HEK293 (cell line): ENCODE results near the gene ACTRT2.

Experiments used
- CTCF ChIA-PET: fragments of 350-600 bp; formaldehyde crosslinking; extraction: SDS; loops from one replicate; lab custom pipeline; 2021; ENCODE audit warnings: antibody characterized with exemption; lab: Yijun Ruan, JAX
- POLR2A ChIA-PET: fragments of 300-600 bp; formaldehyde crosslinking; extraction: SDS; loops from one replicate; lab custom pipeline; 2020; ENCODE audit warnings: antibody characterized with exemption, inconsistent platforms; lab: Yijun Ruan, JAX
- H3K27ac ChIP-seq: fragments of 200-500 bp; sonication (Bioruptor generic); 2 replicates; pipeline ENCODE4 v1.5.1; 2014; ENCODE audit warnings: low read depth, low read length, control low read depth, inconsistent platforms; ENCODE audit errors: extremely low read depth
- H3K36me3 ChIP-seq, 2 experiments: fragments of 200-500 bp in 1 of 2; sonication (Bioruptor generic) in 1 of 2; 1 replicate in 1 of 2; 2 replicates in 1 of 2; pipeline ENCODE4 v1.5.1; 2014 to 2017; ENCODE audit warnings: inconsistent platforms in 2 of 2, low read length in 2 of 2; ENCODE audit not compliant: control insufficient read depth in 2 of 2, insufficient read depth in 1 of 2
- H3K4me1 ChIP-seq: fragments of 200-500 bp; sonication (Bioruptor generic); 2 replicates; pipeline ENCODE4 v1.5.1; 2014; ENCODE audit warnings: mild to moderate bottlenecking, low read length, inconsistent platforms; ENCODE audit not compliant: control insufficient read depth, insufficient read depth
- H3K4me3 ChIP-seq: 2 replicates; pipeline ENCODE4 v1.5.1; 2011; ENCODE audit warnings: low read depth, mild to moderate bottlenecking, control low read depth, low read length, moderate library complexity
- H3K9me3 ChIP-seq: fragments of 200-500 bp; sonication (Bioruptor generic); 2 replicates; pipeline ENCODE4 v1.5.1; 2014; ENCODE audit warnings: low read depth, low read length, inconsistent platforms; ENCODE audit not compliant: control insufficient read depth, insufficient read depth
- BCL11B ChIP-seq: fragments of 450-650 bp; formaldehyde crosslinking; IDR thresholded peaks from 2 replicates; pipeline ENCODE4 v1.5.1; 2016; ENCODE audit warnings: low read depth, missing biosample characterization, missing genetic modification characterization
- GLIS2 ChIP-seq: fragments of 450-650 bp; formaldehyde crosslinking; IDR thresholded peaks from 2 replicates; pipeline ENCODE4 v1.5.1; 2016; ENCODE audit warnings: missing biosample characterization, missing genetic modification characterization
- INSM2 ChIP-seq: fragments of 450-650 bp; formaldehyde crosslinking; IDR thresholded peaks from 2 replicates; pipeline ENCODE4 v1.5.1; 2016; ENCODE audit warnings: missing biosample characterization, missing genetic modification characterization
- MYNN ChIP-seq: fragments of 450-650 bp; formaldehyde crosslinking; IDR thresholded peaks from 2 replicates; pipeline ENCODE4 v1.5.1; 2016; ENCODE audit warnings: missing biosample characterization, missing genetic modification characterization, borderline replicate concordance
- PRDM1 ChIP-seq: fragments of 450-650 bp; formaldehyde crosslinking; IDR thresholded peaks from 2 replicates; pipeline ENCODE4; 2016; ENCODE audit warnings: missing biosample characterization, missing genetic modification characterization
- YY1 ChIP-seq: fragments of 450-650 bp; formaldehyde crosslinking; IDR thresholded peaks from 2 replicates; pipeline ENCODE4 v1.5.1; 2018; ENCODE audit warnings: missing biosample characterization, missing genetic modification characterization
- ZBTB21 ChIP-seq: fragments of 450-650 bp; formaldehyde crosslinking; IDR thresholded peaks from 2 replicates; pipeline ENCODE4 v1.5.1; 2017; ENCODE audit warnings: missing biosample characterization, missing genetic modification characterization
- ZFHX2 ChIP-seq: fragments of 450-650 bp; formaldehyde crosslinking; conservative IDR thresholded peaks from 2 replicates; pipeline ENCODE4 v1.5.1; 2016; ENCODE audit warnings: missing biosample characterization, missing genetic modification characterization
- ZFP37 ChIP-seq: fragments of 450-650 bp; formaldehyde crosslinking; IDR thresholded peaks from 2 replicates; pipeline ENCODE4 v1.5.1; 2016; ENCODE audit warnings: missing biosample characterization, missing genetic modification characterization
- ZNF132 ChIP-seq: fragments of 450-650 bp; formaldehyde crosslinking; IDR thresholded peaks from 2 replicates; pipeline ENCODE4 v1.5.1; 2017; ENCODE audit warnings: missing biosample characterization, missing genetic modification characterization, borderline replicate concordance
- ZNF148 ChIP-seq: fragments of 450-650 bp; formaldehyde crosslinking; IDR thresholded peaks from 2 replicates; pipeline ENCODE4 v1.5.0; 2017; ENCODE audit warnings: missing biosample characterization, missing genetic modification characterization, borderline replicate concordance
- ZNF157 ChIP-seq: fragments of 450-650 bp; formaldehyde crosslinking; IDR thresholded peaks from 2 replicates; pipeline ENCODE4 v1.5.1; 2016; ENCODE audit warnings: missing biosample characterization, missing genetic modification characterization
- ZNF175 ChIP-seq: fragments of 450-650 bp; formaldehyde crosslinking; IDR thresholded peaks from 2 replicates; pipeline ENCODE4 v1.5.1; 2016; ENCODE audit warnings: missing biosample characterization, missing genetic modification characterization
- ZNF214 ChIP-seq: fragments of 450-650 bp; formaldehyde crosslinking; IDR thresholded peaks from 2 replicates; pipeline ENCODE4 v1.5.1; 2017; ENCODE audit warnings: missing biosample characterization, mild to moderate bottlenecking, missing genetic modification characterization, borderline replicate concordance
- ZNF324 ChIP-seq: fragments of 450-650 bp; formaldehyde crosslinking; IDR thresholded peaks from 2 replicates; pipeline ENCODE4 v1.5.1; 2016; ENCODE audit warnings: missing biosample characterization, missing genetic modification characterization
- ZNF416 ChIP-seq: fragments of 450-650 bp; formaldehyde crosslinking; IDR thresholded peaks from 2 replicates; pipeline ENCODE4 v1.5.1; 2016; ENCODE audit warnings: missing biosample characterization, missing genetic modification characterization
- ZNF426 ChIP-seq: fragments of 450-650 bp; formaldehyde crosslinking; IDR thresholded peaks from 2 replicates; pipeline ENCODE4 v1.5.1; 2017; ENCODE audit warnings: missing biosample characterization, missing genetic modification characterization, mild to moderate bottlenecking, inconsistent platforms, moderate library complexity
- ZNF549 ChIP-seq: fragments of 450-650 bp; IDR thresholded peaks from 2 replicates; pipeline ENCODE4 v1.5.1; 2018; ENCODE audit warnings: missing biosample characterization, missing genetic modification characterization, mild to moderate bottlenecking, inconsistent platforms, moderate library complexity
- ZNF658 ChIP-seq: fragments of 450-650 bp; formaldehyde crosslinking; IDR thresholded peaks from 2 replicates; pipeline ENCODE4; 2016; ENCODE audit warnings: missing biosample characterization, missing genetic modification characterization
- ZNF843 ChIP-seq: fragments of 450-650 bp; formaldehyde crosslinking; IDR thresholded peaks from 2 replicates; pipeline ENCODE4 v1.5.1; 2016; ENCODE audit warnings: missing biosample characterization, missing genetic modification characterization
- ZSCAN23 ChIP-seq: fragments of 450-650 bp; formaldehyde crosslinking; IDR thresholded peaks from 2 replicates; pipeline ENCODE4 v1.5.1; 2016; ENCODE audit warnings: missing biosample characterization, missing genetic modification characterization
- TF ChIP-seq, protein P1 (sequence below): fragments of 450-650 bp; formaldehyde crosslinking; IDR thresholded peaks from 2 replicates; pipeline ENCODE4 v1.5.1; 2016; ENCODE audit warnings: missing biosample characterization, missing genetic modification characterization
- TF ChIP-seq, protein P2 (sequence below): fragments of 450-650 bp; formaldehyde crosslinking; IDR thresholded peaks from 2 replicates; pipeline ENCODE4 v1.5.1; 2016; ENCODE audit warnings: missing biosample characterization, missing genetic modification characterization, low read depth
- TF ChIP-seq, protein P3 (sequence below): fragments of 450-650 bp; formaldehyde crosslinking; IDR thresholded peaks from 2 replicates; pipeline ENCODE4 v1.5.1; 2016; ENCODE audit warnings: missing biosample characterization, missing genetic modification characterization
- TF ChIP-seq, protein P4 (sequence below): fragments of 450-650 bp; formaldehyde crosslinking; IDR thresholded peaks from 2 replicates; pipeline ENCODE4 v1.5.1; 2017; ENCODE audit warnings: missing biosample characterization, mild to moderate bottlenecking, missing genetic modification characterization, moderate library complexity

The ACTRT2 gene

DNA sequence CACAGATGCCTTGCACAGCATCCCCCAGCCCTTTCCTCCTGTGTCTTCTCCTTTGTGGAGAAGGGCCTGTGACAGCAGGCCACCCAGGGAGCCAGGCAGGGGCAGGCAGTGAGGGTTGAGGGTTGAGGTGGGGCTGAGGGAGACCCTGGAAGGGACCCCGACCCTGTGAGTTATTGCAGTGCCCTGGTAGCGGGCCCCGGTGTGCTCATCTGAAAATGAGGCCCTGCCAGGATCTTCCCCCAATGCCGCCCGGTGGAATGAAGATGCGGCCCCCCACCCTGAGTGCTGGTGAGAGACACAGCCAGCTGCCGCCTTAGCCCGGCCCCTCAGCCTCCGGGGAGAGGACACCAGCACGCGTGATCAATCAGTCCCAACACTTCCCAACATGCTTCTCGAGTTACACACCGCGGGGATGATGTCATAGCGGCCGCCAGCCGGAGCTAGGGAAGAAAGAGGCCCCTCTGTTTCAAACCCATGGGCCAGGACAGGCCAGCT is 36.2 kb upstream of the ACTRT2 start:
- no peaks in the 10 kb centered on the region for H3K4me1 ChIP-seq
- no peak overlapping the region for H3K4me3 ChIP-seq
- CTCF ChIA-PET, result no interaction called here
- POLR2A ChIA-PET, result no interaction called here
- H3K36me3 ChIP-seq, result no peaks in the 10 kb centered on the region
- no peaks in the 10 kb centered on the region for H3K9me3 ChIP-seq
- no peak overlapping the region for H3K27ac ChIP-seq
- TF ChIP-seq YY1 (tag by site-specific recombination), result no peak
- TF ChIP-seq ZFHX2, result no peak
- no peak for TF ChIP-seq ZFP37 (tag by site-specific recombination)
- TF ChIP-seq, protein P1, sequence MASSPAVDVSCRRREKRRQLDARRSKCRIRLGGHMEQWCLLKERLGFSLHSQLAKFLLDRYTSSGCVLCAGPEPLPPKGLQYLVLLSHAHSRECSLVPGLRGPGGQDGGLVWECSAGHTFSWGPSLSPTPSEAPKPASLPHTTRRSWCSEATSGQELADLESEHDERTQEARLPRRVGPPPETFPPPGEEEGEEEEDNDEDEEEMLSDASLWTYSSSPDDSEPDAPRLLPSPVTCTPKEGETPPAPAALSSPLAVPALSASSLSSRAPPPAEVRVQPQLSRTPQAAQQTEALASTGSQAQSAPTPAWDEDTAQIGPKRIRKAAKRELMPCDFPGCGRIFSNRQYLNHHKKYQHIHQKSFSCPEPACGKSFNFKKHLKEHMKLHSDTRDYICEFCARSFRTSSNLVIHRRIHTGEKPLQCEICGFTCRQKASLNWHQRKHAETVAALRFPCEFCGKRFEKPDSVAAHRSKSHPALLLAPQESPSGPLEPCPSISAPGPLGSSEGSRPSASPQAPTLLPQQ (tag by site-specific recombination), result no peak; the same call in 1 of the 2 replicates
- peak; percentile 65 for TF ChIP-seq ZBTB21 (tag by site-specific recombination)
- no peak for TF ChIP-seq ZNF132 (tag by site-specific recombination)
- TF ChIP-seq GLIS2 (tag by site-specific recombination), result peak; percentile 40; the same call in 1 of the 2 replicates
- TF ChIP-seq ZNF416 (tag by site-specific recombination), result no peak
- no peak for TF ChIP-seq ZNF157 (tag by site-specific recombination)
- TF ChIP-seq ZNF148 (tag by site-specific recombination), result no peak
- no peak for TF ChIP-seq ZNF214 (tag by site-specific recombination)
- TF ChIP-seq, protein P2, sequence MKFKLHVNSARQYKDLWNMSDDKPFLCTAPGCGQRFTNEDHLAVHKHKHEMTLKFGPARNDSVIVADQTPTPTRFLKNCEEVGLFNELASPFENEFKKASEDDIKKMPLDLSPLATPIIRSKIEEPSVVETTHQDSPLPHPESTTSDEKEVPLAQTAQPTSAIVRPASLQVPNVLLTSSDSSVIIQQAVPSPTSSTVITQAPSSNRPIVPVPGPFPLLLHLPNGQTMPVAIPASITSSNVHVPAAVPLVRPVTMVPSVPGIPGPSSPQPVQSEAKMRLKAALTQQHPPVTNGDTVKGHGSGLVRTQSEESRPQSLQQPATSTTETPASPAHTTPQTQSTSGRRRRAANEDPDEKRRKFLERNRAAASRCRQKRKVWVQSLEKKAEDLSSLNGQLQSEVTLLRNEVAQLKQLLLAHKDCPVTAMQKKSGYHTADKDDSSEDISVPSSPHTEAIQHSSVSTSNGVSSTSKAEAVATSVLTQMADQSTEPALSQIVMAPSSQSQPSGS (tag by site-specific recombination), result peak; percentile 92
- TF ChIP-seq INSM2 (tag by site-specific recombination), result no peak
- 0 out of 2 replicates have a peak, but pooled peaks have one; percentile 41 for TF ChIP-seq ZNF324 (tag by site-specific recombination)
- TF ChIP-seq, protein P3, sequence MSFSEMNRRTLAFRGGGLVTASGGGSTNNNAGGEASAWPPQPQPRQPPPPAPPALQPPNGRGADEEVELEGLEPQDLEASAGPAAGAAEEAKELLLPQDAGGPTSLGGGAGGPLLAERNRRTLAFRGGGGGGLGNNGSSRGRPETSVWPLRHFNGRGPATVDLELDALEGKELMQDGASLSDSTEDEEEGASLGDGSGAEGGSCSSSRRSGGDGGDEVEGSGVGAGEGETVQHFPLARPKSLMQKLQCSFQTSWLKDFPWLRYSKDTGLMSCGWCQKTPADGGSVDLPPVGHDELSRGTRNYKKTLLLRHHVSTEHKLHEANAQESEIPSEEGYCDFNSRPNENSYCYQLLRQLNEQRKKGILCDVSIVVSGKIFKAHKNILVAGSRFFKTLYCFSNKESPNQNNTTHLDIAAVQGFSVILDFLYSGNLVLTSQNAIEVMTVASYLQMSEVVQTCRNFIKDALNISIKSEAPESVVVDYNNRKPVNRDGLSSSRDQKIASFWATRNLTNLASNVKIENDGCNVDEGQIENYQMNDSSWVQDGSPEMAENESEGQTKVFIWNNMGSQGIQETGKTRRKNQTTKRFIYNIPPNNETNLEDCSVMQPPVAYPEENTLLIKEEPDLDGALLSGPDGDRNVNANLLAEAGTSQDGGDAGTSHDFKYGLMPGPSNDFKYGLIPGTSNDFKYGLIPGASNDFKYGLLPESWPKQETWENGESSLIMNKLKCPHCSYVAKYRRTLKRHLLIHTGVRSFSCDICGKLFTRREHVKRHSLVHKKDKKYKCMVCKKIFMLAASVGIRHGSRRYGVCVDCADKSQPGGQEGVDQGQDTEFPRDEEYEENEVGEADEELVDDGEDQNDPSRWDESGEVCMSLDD (tag by site-specific recombination), result no peak
- TF ChIP-seq ZNF843, result no peak
- TF ChIP-seq ZNF426 (tag by site-specific recombination), result no peak
- TF ChIP-seq, protein P4, sequence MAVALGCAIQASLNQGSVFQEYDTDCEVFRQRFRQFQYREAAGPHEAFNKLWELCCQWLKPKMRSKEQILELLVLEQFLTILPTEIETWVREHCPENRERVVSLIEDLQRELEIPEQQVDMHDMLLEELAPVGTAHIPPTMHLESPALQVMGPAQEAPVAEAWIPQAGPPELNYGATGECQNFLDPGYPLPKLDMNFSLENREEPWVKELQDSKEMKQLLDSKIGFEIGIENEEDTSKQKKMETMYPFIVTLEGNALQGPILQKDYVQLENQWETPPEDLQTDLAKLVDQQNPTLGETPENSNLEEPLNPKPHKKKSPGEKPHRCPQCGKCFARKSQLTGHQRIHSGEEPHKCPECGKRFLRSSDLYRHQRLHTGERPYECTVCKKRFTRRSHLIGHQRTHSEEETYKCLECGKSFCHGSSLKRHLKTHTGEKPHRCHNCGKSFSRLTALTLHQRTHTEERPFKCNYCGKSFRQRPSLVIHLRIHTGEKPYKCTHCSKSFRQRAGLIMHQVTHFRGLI (tag by site-specific recombination), result no peak
- TF ChIP-seq ZNF658 (tag by site-specific recombination), result no peak
- no peak for TF ChIP-seq ZNF549 (tag by site-specific recombination)
- TF ChIP-seq BCL11B (tag by site-specific recombination), result no peak
- no peak for TF ChIP-seq ZNF175
- no peak for TF ChIP-seq PRDM1 (tag by site-specific recombination)
- TF ChIP-seq ZSCAN23 (tag by site-specific recombination), result no peak
- TF ChIP-seq MYNN, result no peak
